K562 (cell line): ENCODE results near the gene WNT6. TPM values are rescaled to one million over a fixed set of nuclear protein-coding genes. Genes with fewer than 3 reads are reported as not detected.

ENCODE experiments used
- ATAC-seq: fragments of 200-7000 bp; cut with Tn5 transposase; 3 replicates; pipeline ENCODE4 v1.9.1; 2020; ENCODE audit warnings: moderate library complexity
- BruUV-seq: library from RNA; stranded (reverse); fragments of 400-500 nt; replicated peaks from 2 replicates; lab custom pipeline; 2021; lab: Mats Ljungman, UMichigan
- CTCF ChIA-PET: fragments of 300-600 bp; formaldehyde crosslinking; extraction: SDS; loops from one replicate; lab custom pipeline; 2021; ENCODE audit warnings: low intra/inter-chr PET ratio; lab: Yijun Ruan, JAX
- POLR2A ChIA-PET: fragments of 300-600, 350-650 bp; sonication (Branson Sonifier 250); formaldehyde crosslinking; extraction: SDS; loops from one replicate; lab custom pipeline; 2021; ENCODE audit warnings: antibody characterized with exemption, inconsistent platforms; lab: Yijun Ruan, JAX
- DNase-seq, 4 experiments: peaks; one replicate each; pipeline versions ENCODE4 v3.0.0 to v3.0.0-alpha.2; 2011 to 2018; ENCODE audit warnings: low spot score in 3 of 4, mixed read lengths in 3 of 4; ENCODE audit errors: extremely low read depth in 1 of 4
- FAIRE-seq: peaks from 2 replicates; lab custom pipeline; 2011; peaks lifted over from hg19 to GRCh38; lab: Jason Lieb, UNC
- H2AFZ ChIP-seq: 2 replicates; pipeline ENCODE4 v1.6.0; 2011; ENCODE audit warnings: low read depth, low read length, control low read depth, inconsistent platforms
- H3K27ac ChIP-seq: fragments of 200-600 bp; 3 replicates; pipeline ENCODE4 v1.8.0; 2011; ENCODE audit warnings: low read depth, mild to moderate bottlenecking, control low read depth, inconsistent platforms, low read length, moderate library complexity, mixed read lengths; ENCODE audit errors: extremely low read depth
- H3K27me3 ChIP-seq, 2 experiments: fragments of 300-600 bp in 1 of 2; 2 replicates in 1 of 2; 3 replicates in 1 of 2; pipeline versions ENCODE4 v1.6.0 to v1.8.0; 2011; ENCODE audit warnings: inconsistent platforms in 2 of 2, low read length in 2 of 2, mild to moderate bottlenecking in 1 of 2, mixed read lengths in 1 of 2, moderate library complexity in 1 of 2; ENCODE audit not compliant: control insufficient read depth in 2 of 2, insufficient read depth in 2 of 2
- H3K36me3 ChIP-seq: fragments of 300-600 bp; 3 replicates; pipeline ENCODE4 v1.8.0; 2011; ENCODE audit warnings: mild to moderate bottlenecking, low read length, inconsistent platforms; ENCODE audit not compliant: control insufficient read depth, insufficient read depth
- H3K4me1 ChIP-seq, 2 experiments: fragments of 200-600 bp in 1 of 2; replicated peaks in 1 of 2; 2 replicates in 1 of 2; 3 replicates in 1 of 2; pipeline versions ENCODE4 v1.5.1 to v1.8.0; 2011; ENCODE audit warnings: inconsistent platforms in 2 of 2, low read length in 2 of 2, mild to moderate bottlenecking in 1 of 2, mixed read lengths in 1 of 2, moderate library complexity in 1 of 2; ENCODE audit not compliant: control insufficient read depth in 2 of 2, insufficient read depth in 2 of 2
- H3K4me2 ChIP-seq: 2 replicates; pipeline ENCODE4 v1.6.1; 2011; ENCODE audit warnings: low read length, control low read depth, inconsistent platforms, mixed read lengths; ENCODE audit not compliant: insufficient read depth
- H3K4me3 ChIP-seq: fragments of 200-600 bp; sonication (generic), shearing (Covaris generic); 2 replicates; pipeline ENCODE4 v1.5.1; 2016; ENCODE audit warnings: control low read depth, inconsistent platforms
- H3K79me2 ChIP-seq: fragments of 200-600 bp; 3 replicates; pipeline ENCODE4 v1.8.0; 2011; ENCODE audit warnings: low read length, inconsistent platforms; ENCODE audit not compliant: control insufficient read depth, insufficient read depth
- H3K9ac ChIP-seq, 2 experiments: 2 replicates each; pipeline versions ENCODE4 v1.6.0 to v1.6.1; 2011; ENCODE audit warnings: low read depth in 2 of 2, low read length in 2 of 2, control low read depth in 1 of 2, inconsistent platforms in 1 of 2, mild to moderate bottlenecking in 1 of 2, mixed read lengths in 1 of 2; ENCODE audit not compliant: insufficient read depth in 1 of 2
- H3K9me1 ChIP-seq: one replicate; pipeline ENCODE4 v1.6.0; 2011; ENCODE audit warnings: inconsistent platforms, mild to moderate bottlenecking, low read length, moderate library complexity; ENCODE audit not compliant: control insufficient read depth, insufficient read depth
- H3K9me3 ChIP-seq: replicated peaks from 2 replicates; pipeline ENCODE4 v1.5.1; 2011; ENCODE audit warnings: low read depth, low read length, inconsistent platforms; ENCODE audit not compliant: control insufficient read depth, insufficient read depth
- H4K20me1 ChIP-seq: replicated peaks from 2 replicates; pipeline ENCODE4 v1.6.1; 2011; ENCODE audit warnings: low read length, inconsistent platforms, mixed read lengths; ENCODE audit not compliant: control insufficient read depth, insufficient read depth
- CTBP1 ChIP-seq: fragments of 450-650 bp; IDR thresholded peaks from 2 replicates; pipeline ENCODE4 v1.6.1; 2016; ENCODE audit warnings: borderline replicate concordance
- JUND ChIP-seq, 2 experiments: IDR thresholded peaks; 2 replicates in 1 of 2; 3 replicates in 1 of 2; pipeline ENCODE4 v1.6.1; 2011; ENCODE audit warnings: borderline replicate concordance in 2 of 2, low read depth in 2 of 2, low read length in 2 of 2, improper control_type of control experiment in 1 of 2, missing biosample characterization in 1 of 2, missing genetic modification characterization in 1 of 2, missing genetic modification reagents in 1 of 2
- KHSRP ChIP-seq: fragments of 450-650 bp; IDR thresholded peaks from 2 replicates; pipeline ENCODE4 v1.6.1; 2017
- MAFG ChIP-seq: fragments of 450-650 bp; conservative IDR thresholded peaks from 2 replicates; pipeline ENCODE4 v1.6.1; 2016; ENCODE audit warnings: missing genetic modification characterization, missing compliant biosample characterization
- MEIS2 ChIP-seq: fragments of 450-650 bp; IDR thresholded peaks from 2 replicates; pipeline ENCODE4 v1.6.1; 2014; ENCODE audit warnings: mild to moderate bottlenecking; ENCODE audit not compliant: partially characterized antibody
- RBFOX2 ChIP-seq: fragments of 200-400 bp; formaldehyde crosslinking; IDR thresholded peaks from 2 replicates; pipeline ENCODE4 v1.6.1; 2017; ENCODE audit warnings: low read depth, mild to moderate bottlenecking, low read length, moderate library complexity
- SMARCE1 ChIP-seq: fragments of 450-650 bp; IDR thresholded peaks from 2 replicates; pipeline ENCODE4 v1.7.1; 2016; ENCODE audit warnings: mild to moderate bottlenecking
- WGBS: fragments of 100-300 bp; shearing (Covaris generic); methylation state at CpG from one replicate; pipeline ENCODE4 v1.1.6; 2016; ENCODE audit warnings: low coverage, mixed read lengths; ENCODE audit not compliant: insufficient coverage; ENCODE audit errors: missing lambda C conversion rate; 5-methylcytosine and 5-hydroxymethylcytosine counted together
- in situ Hi-C: fragments of 300-500 bp; cut with MboI; formaldehyde crosslinking; loops from 4 replicates; pipeline ENCODE4 v1.15.0; 2018; ENCODE audit warnings: inconsistent platforms, mixed read lengths
- intact Hi-C: fragments of 100-400 bp; cut with micrococcal nuclease; formaldehyde crosslinking; loops from 2 replicates; pipeline ENCODE4 v1.14.2; 2022
- polyA plus RNA-seq, 8 experiments: library from polyadenylated mRNA; depleted of rRNA in 4 of 8; stranded (reverse) in 5 of 8; unstranded in 3 of 8; fragments of >200 nt; fragmentation: Nextera tagmentation in 2 of 8; fragmentation: Illumina TruSeq in 1 of 8; extraction: Ambion mirVana in 2 of 8; extraction: Trizol in 1 of 8; gene quantifications; 2 replicates each; pipeline versions ENCODE4 v1.2.1 to v1.2.3, GENCODE V29; 2011 to 2014; ENCODE audit warnings: inconsistent platforms in 1 of 8, missing spikeins in 1 of 8
- total RNA-seq, 7 experiments: library from RNA; depleted of rRNA in 6 of 7; stranded (reverse); fragments of >200 nt in 6 of 7; fragmentation: Illumina TruSeq in 2 of 7; extraction: Trizol in 2 of 7; gene quantifications; 2 replicates each; pipeline versions ENCODE4 v1.2.1 to v1.2.3, GENCODE V29; 2011 to 2021; ENCODE audit warnings: low replicate concordance in 1 of 7
- TF ChIP-seq, protein P1 (sequence below), 2 experiments: IDR thresholded peaks in 1 of 2; conservative IDR thresholded peaks in 1 of 2; 2 replicates each; pipeline ENCODE4 v1.6.1; 2016; ENCODE audit warnings: low read depth in 2 of 2, mild to moderate bottlenecking in 1 of 2, missing compliant biosample characterization in 1 of 2, missing genetic modification characterization in 1 of 2, moderate library complexity in 1 of 2
- TF ChIP-seq, protein P2 (sequence below): sonication (generic); IDR thresholded peaks from 2 replicates; pipeline ENCODE4 v1.6.1; 2016
- TF ChIP-seq, protein P3 (sequence below): fragments of 450-650 bp; IDR thresholded peaks from 2 replicates; pipeline ENCODE4 v1.6.1; 2014; ENCODE audit warnings: low read depth, mild to moderate bottlenecking, moderate library complexity, borderline replicate concordance
- TF ChIP-seq, protein P4 (sequence below): sonication (generic); formaldehyde crosslinking; IDR thresholded peaks from 2 replicates; pipeline ENCODE4 v1.9.0; 2022; ENCODE audit warnings: mild to moderate bottlenecking, missing genetic modification reagents

Gene WNT6
- total and polyA plus RNA-seq, 9 of the 15 experiments (the other 6 are each of a cell fraction or from before 2014, with no cell fraction given) = not detected

DNA sequence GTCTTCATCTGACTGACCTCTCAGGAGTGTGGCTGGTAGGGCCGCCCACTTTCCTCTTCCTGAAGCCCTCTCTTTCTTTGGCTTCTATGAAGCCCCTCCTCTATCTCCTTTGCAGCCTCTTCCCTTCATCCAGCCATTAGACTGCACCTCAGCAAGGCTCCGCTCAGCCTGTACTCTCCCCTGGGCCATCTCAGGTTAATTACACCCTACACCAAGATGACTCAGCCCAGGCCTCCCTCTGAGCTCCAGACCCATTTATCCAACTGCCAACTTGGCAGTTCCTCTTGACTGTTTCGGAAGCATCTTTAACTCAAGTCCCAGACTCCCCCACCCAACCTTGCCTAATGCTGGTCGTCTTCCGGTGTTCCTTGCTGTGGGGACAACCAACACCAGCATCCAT is 5.8 kb upstream of the WNT6 start:
- Histone ChIP-seq H2AFZ (no peak overlapping the region), H3K27me3 (peaks cover 0 to 34% of the 10 kb centered on the region in 2 experiments; a peak in 3 of 5 replicates), H3K9me3 (no peaks in the 10 kb centered on the region), H3K79me2 (no peaks in the 10 kb centered on the region), H4K20me1 (no peaks in the 10 kb centered on the region), H3K4me2 (no peak overlapping the region), H3K27ac (no peak overlapping the region), H3K4me1 (peaks cover 0 to under 1% of the 10 kb centered on the region in 2 experiments; a peak in 2 of 5 replicates), H3K9me1 (no peaks in the 10 kb centered on the region), H3K36me3 (no peaks in the 10 kb centered on the region), H3K4me3 (no peak overlapping the region)
- WGBS = 3% methylated on average over 4 of the region's 5 CpGs
- in situ Hi-C loops = loop anchor here (10.0 kb wide), 1 partner anchor 261 kb away; no protein-coding TSS in a partner anchor
- FAIRE-seq (no peak), DNase-seq (peak in 2 of 4 experiments; percentile 12 to 21), ATAC-seq (peak; percentile 54; the same call in 2 of the 3 replicates)
- intact Hi-C loops = loop anchor here (1.0 to 10.0 kb wide), 2 partner anchors 45 to 301 kb away; no protein-coding TSS in a partner anchor
- POLR2A ChIA-PET = no interaction called here
- 0 out of 2 replicates have a peak, but pooled peaks have one; percentile 23 for TF ChIP-seq MAFG (tag)
- peak; percentile 36; the same call in 1 of the 2 replicates for TF ChIP-seq JUND (IDR thresholded peaks at IDR 0.05; ENCODE audit: borderline replicate concordance, low read depth, low read length)
- TF ChIP-seq JUND (tag; IDR thresholded peaks at IDR 0.05; ENCODE audit: borderline replicate concordance, low read depth, low read length) = peak; percentile 37; the same call in 1 of the 3 replicates
- TF ChIP-seq, protein P1, sequence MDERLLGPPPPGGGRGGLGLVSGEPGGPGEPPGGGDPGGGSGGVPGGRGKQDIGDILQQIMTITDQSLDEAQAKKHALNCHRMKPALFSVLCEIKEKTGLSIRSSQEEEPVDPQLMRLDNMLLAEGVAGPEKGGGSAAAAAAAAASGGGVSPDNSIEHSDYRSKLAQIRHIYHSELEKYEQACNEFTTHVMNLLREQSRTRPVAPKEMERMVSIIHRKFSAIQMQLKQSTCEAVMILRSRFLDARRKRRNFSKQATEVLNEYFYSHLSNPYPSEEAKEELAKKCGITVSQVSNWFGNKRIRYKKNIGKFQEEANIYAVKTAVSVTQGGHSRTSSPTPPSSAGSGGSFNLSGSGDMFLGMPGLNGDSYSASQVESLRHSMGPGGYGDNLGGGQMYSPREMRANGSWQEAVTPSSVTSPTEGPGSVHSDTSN (CRISPR knock-in tag; IDR thresholded peaks at IDR 0.05; ENCODE audit: low read depth) = no peak
- TF ChIP-seq, protein P1 (tag; conservative IDR thresholded peaks at IDR 0.05; ENCODE audit: low read depth) = peak; percentile 54; the same call in 1 of the 2 replicates
- peak; percentile 16 for TF ChIP-seq MEIS2
- TF ChIP-seq CTBP1 = 0 out of 2 replicates have a peak, but pooled peaks have one; percentile 11
- TF ChIP-seq, protein P2, sequence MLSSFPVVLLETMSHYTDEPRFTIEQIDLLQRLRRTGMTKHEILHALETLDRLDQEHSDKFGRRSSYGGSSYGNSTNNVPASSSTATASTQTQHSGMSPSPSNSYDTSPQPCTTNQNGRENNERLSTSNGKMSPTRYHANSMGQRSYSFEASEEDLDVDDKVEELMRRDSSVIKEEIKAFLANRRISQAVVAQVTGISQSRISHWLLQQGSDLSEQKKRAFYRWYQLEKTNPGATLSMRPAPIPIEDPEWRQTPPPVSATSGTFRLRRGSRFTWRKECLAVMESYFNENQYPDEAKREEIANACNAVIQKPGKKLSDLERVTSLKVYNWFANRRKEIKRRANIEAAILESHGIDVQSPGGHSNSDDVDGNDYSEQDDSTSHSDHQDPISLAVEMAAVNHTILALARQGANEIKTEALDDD = peak; percentile 19; the same call in 1 of the 2 replicates
- TF ChIP-seq, protein P3, sequence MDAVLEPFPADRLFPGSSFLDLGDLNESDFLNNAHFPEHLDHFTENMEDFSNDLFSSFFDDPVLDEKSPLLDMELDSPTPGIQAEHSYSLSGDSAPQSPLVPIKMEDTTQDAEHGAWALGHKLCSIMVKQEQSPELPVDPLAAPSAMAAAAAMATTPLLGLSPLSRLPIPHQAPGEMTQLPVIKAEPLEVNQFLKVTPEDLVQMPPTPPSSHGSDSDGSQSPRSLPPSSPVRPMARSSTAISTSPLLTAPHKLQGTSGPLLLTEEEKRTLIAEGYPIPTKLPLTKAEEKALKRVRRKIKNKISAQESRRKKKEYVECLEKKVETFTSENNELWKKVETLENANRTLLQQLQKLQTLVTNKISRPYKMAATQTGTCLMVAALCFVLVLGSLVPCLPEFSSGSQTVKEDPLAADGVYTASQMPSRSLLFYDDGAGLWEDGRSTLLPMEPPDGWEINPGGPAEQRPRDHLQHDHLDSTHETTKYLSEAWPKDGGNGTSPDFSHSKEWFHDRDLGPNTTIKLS = no peak
- no peak for TF ChIP-seq RBFOX2
- no peak for TF ChIP-seq SMARCE1
- TF ChIP-seq KHSRP = no peak
- TF ChIP-seq, protein P4, sequence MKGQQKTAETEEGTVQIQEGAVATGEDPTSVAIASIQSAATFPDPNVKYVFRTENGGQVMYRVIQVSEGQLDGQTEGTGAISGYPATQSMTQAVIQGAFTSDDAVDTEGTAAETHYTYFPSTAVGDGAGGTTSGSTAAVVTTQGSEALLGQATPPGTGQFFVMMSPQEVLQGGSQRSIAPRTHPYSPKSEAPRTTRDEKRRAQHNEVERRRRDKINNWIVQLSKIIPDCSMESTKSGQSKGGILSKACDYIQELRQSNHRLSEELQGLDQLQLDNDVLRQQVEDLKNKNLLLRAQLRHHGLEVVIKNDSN (CRISPR knock-in tag) = no peak
- TF ChIP-seq, all 486 proteins: peak for 6
- CTCF ChIA-PET = interaction anchor here (0.7 to 0.9 kb wide), 2 partner anchors 204 to 254 kb away, joined by 3 read pairs; no protein-coding TSS in a partner anchor
- H3K9ac ChIP-seq = no peak overlapping the region; a peak in 1 of 4 replicates
- no TSS peak for BruUV-seq
